Activated CD8-positive, alpha-beta memory T cell treated with anti-CD3 and anti-CD28 coated beads for 24 hours (primary cell): ENCODE results near the gene TNMD.

Experiments
- DNase-seq: peaks from one replicate; pipeline ENCODE4 v3.0.0-alpha.2; 2020

Gene TNMD

GRCh38 chrX:100645106-100645505, 60.4 kb downstream of the TNMD start:
- DNase-seq: no peak

- no peak for DNase-seq
These were observed 62.4 kb downstream of the TNMD start for GRCh38 chrX:100647095-100647494.

- DNase-seq: no peak
These were observed 63.0 kb downstream of the TNMD start for GRCh38 chrX:100647739-100648138.

GRCh38 chrX:100648458-100649417, 64.0 kb downstream of the TNMD start:
- no peak for DNase-seq
